GM23248 (cell line): ENCODE data around the gene NUP93.

Experiments
- EZH2 ChIP-seq: fragments of 200-600 bp; sonication (generic); IDR thresholded peaks from 2 replicates; pipeline ENCODE4 v1.6.1; 2018; ENCODE audit warnings: antibody characterized with exemption, mild to moderate bottlenecking; ENCODE audit not compliant: insufficient read depth, poor library complexity, severe bottlenecking
- EZH2phosphoT487 ChIP-seq: fragments of 200-600 bp; sonication (generic); IDR thresholded peaks from 2 replicates; pipeline ENCODE4 v1.6.1; 2018; ENCODE audit warnings: antibody characterized with exemption, moderate library complexity, mild to moderate bottlenecking, low read depth; ENCODE audit not compliant: insufficient read depth

GRCh38 chr16:56716761-56717160, 13.2 kb upstream of the NUP93 start:
- TF ChIP-seq EZH2 (no peak), EZH2phosphoT487 (no peak)
